Endothelial cell (in vitro differentiated cells): ENCODE measurements around the gene RARA. TPM values are rescaled to one million over a fixed set of nuclear protein-coding genes. Genes with fewer than 3 reads are reported as not detected.

Source experiments
- DNase-seq: peaks from one replicate; pipeline ENCODE4 v3.0.0; 2021; ENCODE audit warnings: low spot score
- H3K27ac Mint-ChIP-seq: one replicate; pipeline ENCODE4 v1.8.0; 2021; ENCODE audit warnings: mixed read lengths, inconsistent platforms; ENCODE audit not compliant: unreplicated experiment
- H3K27me3 Mint-ChIP-seq: one replicate; pipeline ENCODE4 v1.8.0; 2021; ENCODE audit warnings: mild to moderate bottlenecking, moderate library complexity, mixed read lengths, inconsistent platforms; ENCODE audit not compliant: unreplicated experiment
- H3K36me3 Mint-ChIP-seq: one replicate; pipeline ENCODE4 v1.8.0; 2021; ENCODE audit warnings: mild to moderate bottlenecking, low read depth, mixed read lengths, inconsistent platforms; ENCODE audit not compliant: unreplicated experiment
- H3K4me1 Mint-ChIP-seq: one replicate; pipeline ENCODE4 v1.8.0; 2021; ENCODE audit warnings: mild to moderate bottlenecking, mixed read lengths, inconsistent platforms; ENCODE audit not compliant: unreplicated experiment
- H3K4me3 Mint-ChIP-seq: one replicate; pipeline ENCODE4 v1.8.0; 2021; ENCODE audit warnings: mild to moderate bottlenecking, mixed read lengths, inconsistent platforms; ENCODE audit not compliant: unreplicated experiment
- H3K9me3 Mint-ChIP-seq: one replicate; pipeline ENCODE4 v1.8.0; 2021; ENCODE audit warnings: mixed read lengths, inconsistent platforms; ENCODE audit not compliant: unreplicated experiment
- CTCF ChIP-seq: fragments of 200-600 bp; sonication (generic); IDR thresholded peaks from one replicate; pipeline ENCODE4 v1.5.0; 2021; ENCODE audit warnings: antibody characterized with exemption; ENCODE audit not compliant: unreplicated experiment
- total RNA-seq: library from RNA; stranded (reverse); fragmentation: NEBNext Ultra II Directional; extraction: Animal tissue kit (Norgen Biotek cat#: 25700); gene quantifications from one replicate; pipeline ENCODE4 v1.2.1, GENCODE V29; 2021; ENCODE audit not compliant: unreplicated experiment

The RARA gene
- total RNA-seq, 1 donor from 2014 or later, result 42.8 TPM

GRCh38 chr17:40265337-40265736 lies 43.6 kb upstream of the RARA start:
- Mint-ChIP-seq H3K4me3 (no peak overlapping the region), H3K27ac (no peak overlapping the region), H3K9me3 (no peaks in the 10 kb centered on the region), H3K4me1 (no peaks in the 10 kb centered on the region), H3K27me3 (peaks cover 4% of the 10 kb centered on the region), H3K36me3 (peaks cover 16% of the 10 kb centered on the region)
- TF ChIP-seq CTCF, result no peak
- DNase-seq, result no peak

GRCh38 chr17:40266882-40267281 lies 42.1 kb upstream of the RARA start:
- Mint-ChIP-seq H3K9me3 (no peaks in the 10 kb centered on the region), H3K27ac (no peak overlapping the region), H3K27me3 (peaks cover 3% of the 10 kb centered on the region), H3K36me3 (peaks cover 19% of the 10 kb centered on the region), H3K4me3 (no peak overlapping the region), H3K4me1 (no peaks in the 10 kb centered on the region)
- DNase-seq, result no peak
- TF ChIP-seq CTCF, result no peak

GRCh38 chr17:40268141-40268712 lies 40.8 kb upstream of the RARA start:
- H3K36me3 Mint-ChIP-seq, result peaks cover 9% of the 10 kb centered on the region
- no peaks in the 10 kb centered on the region for H3K9me3 Mint-ChIP-seq
- H3K4me3 Mint-ChIP-seq, result no peak overlapping the region
- H3K27me3 Mint-ChIP-seq, result peaks cover 1% of the 10 kb centered on the region
- H3K4me1 Mint-ChIP-seq, result no peaks in the 10 kb centered on the region
- DNase-seq, result no peak
- H3K27ac Mint-ChIP-seq, result no peak overlapping the region
- TF ChIP-seq CTCF, result no peak

- H3K36me3 Mint-ChIP-seq, result peaks cover 42% of the 10 kb centered on the region
Observed at GRCh38 chr17:40278414-40278813, 30.6 kb upstream of the RARA start.

More at GRCh38 chr17:40278414-40278813, 30.6 kb upstream of the RARA start:
- Mint-ChIP-seq H3K4me3 (peak overlapping the region; percentile 70), H3K9me3 (no peaks in the 10 kb centered on the region), H3K27me3 (peaks cover 2% of the 10 kb centered on the region), H3K4me1 (no peaks in the 10 kb centered on the region), H3K27ac (no peak overlapping the region)
- DNase-seq, result no peak
- TF ChIP-seq CTCF, result no peak
